ENCODE results near the gene LTB.

The LTB gene, protein sequence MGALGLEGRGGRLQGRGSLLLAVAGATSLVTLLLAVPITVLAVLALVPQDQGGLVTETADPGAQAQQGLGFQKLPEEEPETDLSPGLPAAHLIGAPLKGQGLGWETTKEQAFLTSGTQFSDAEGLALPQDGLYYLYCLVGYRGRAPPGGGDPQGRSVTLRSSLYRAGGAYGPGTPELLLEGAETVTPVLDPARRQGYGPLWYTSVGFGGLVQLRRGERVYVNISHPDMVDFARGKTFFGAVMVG

DNA sequence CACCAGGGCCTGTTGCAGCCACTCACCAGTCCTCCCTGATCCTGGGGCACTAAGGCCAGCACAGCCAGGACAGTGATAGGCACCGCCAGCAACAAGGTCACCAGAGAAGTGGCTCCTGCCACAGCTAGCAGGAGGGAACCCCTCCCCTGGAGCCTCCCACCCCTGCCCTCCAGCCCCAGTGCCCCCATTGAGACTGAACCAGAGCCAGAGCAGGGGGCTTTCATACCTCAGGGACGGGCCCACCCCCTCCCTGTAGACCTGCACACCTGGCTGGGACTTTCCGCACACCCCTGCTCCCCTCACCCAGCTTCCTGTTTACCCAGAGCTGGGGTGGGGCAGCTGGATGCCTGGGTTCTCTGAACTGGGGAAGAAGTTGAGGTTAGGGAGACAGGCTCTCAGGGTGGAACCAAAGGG lies at the start of gene LTB:
TSS of gene LTB (minus strand) at position 195 of the 414 bp plus-strand sequence. CDS start at position 188, 7 bp downstream.
- DNase-seq = no peak

DNA sequence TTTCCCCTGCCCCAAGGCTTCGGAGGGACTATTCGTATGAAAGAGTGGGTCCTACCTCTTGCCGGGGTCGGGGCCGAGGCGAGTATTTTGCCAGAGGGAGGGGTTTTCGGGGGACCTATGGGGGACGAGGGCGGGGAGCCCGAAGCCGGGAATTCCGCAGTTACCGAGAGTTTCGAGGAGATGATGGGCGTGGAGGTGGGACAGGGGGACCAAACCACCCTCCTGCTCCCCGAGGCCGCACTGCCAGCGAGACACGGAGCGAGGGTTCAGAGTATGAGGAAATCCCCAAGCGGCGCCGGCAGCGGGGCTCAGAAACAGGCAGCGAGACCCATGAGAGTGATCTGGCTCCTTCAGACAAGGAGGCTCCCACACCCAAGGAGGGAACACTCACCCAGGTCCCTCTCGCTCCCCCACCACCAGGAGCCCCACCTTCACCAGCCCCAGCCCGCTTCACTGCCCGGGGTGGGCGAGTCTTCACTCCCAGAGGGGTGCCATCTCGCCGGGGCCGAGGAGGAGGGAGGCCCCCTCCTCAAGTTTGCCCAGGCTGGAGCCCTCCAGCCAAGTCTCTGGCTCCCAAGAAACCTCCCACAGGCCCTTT lies 49.6 kb upstream of the LTB start:
- DNase-seq = no peak

DNA sequence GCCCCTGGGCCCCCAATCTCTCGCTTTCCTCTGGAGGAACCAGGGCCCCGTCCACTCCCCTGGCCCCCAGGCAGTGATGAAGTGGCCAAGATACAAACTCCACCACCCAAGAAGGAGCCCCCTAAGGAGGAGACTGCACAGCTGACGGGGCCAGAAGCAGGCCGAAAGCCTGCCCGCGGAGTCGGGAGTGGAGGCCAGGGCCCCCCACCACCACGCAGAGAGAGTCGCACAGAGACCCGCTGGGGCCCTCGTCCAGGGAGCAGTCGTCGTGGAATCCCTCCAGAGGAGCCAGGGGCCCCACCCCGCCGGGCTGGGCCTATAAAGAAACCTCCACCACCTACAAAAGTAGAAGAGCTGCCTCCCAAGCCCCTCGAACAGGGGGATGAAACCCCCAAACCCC lies 49.0 kb upstream of the LTB start:
- DNase-seq = no peak

DNA sequence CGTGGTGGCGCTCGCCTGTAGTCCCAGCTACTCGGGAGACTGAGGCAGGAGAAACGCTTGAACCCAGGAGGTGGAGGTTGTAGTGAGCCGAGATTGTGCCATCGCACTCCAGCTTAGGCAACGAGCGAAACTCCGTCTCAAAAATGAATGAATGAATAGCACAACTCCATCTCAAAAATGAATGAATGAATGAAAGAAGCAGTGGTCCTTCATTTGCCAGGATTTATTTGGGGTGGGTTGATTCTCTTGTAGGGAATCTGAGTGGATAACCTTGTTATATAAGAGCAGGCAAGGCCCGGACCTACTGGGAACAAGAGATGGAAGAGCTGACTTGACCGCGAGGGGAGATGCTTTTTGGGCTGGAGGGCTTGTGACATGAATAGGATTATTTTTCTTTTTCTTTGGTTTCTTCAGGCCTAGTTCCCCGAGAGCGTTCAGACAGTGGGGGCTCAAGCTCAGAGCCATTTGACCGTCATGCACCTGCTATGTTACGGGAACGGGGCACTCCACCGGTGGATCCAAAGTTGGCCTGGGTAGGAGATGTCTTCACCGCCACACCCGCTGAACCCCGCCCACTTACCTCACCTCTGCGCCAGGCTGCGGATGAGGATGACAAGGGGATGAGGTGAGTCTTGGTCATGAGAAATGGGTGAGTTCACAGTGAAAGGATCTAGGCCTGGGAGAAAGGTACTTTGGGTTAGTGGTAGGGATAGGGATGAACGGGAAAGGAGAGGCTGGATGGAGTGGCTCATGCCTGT lies 48.1 kb upstream of the LTB start:
- no peak for DNase-seq

DNA sequence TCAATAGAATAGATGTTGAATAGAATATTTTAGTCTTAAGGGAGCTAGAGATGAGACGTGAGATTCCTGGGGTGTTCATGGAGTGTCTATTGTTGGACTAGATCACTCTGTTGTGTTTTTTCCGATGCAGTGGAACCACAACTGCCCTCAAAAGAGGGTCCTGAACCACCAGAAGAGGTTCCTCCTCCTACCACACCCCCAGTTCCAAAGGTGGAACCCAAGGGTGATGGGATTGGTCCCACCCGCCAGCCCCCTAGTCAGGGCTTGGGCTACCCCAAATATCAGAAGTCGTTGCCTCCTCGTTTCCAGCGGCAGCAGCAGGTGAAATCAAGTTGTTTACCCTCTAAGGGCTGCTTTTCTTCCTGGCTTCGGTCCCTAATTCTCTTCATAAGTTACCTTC lies 46.8 kb upstream of the LTB start:
- no peak for DNase-seq

DNA sequence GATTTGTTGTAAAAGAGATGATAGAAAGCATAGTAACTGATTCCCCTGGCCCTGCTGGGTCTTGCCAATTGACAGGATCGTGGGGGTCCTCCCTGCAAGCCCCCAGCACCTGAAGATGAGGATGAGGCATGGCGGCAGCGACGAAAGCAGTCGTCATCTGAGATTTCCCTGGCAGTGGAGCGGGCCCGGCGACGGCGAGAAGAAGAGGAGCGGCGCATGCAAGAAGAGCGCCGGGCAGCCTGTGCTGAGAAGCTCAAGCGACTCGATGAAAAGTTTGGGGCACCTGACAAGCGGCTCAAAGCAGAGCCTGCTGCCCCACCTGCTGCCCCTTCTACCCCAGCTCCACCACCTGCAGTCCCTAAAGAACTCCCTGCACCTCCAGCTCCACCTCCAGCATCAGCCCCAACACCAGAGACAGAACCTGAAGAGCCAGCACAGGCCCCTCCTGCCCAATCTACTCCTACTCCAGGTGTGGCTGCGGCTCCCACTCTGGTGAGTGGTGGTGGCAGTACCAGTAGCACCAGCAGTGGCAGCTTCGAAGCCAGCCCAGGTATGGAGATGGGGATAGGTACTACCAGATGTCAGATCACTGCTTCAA lies 45.6 kb upstream of the LTB start:
- DNase-seq = no peak

DNA sequence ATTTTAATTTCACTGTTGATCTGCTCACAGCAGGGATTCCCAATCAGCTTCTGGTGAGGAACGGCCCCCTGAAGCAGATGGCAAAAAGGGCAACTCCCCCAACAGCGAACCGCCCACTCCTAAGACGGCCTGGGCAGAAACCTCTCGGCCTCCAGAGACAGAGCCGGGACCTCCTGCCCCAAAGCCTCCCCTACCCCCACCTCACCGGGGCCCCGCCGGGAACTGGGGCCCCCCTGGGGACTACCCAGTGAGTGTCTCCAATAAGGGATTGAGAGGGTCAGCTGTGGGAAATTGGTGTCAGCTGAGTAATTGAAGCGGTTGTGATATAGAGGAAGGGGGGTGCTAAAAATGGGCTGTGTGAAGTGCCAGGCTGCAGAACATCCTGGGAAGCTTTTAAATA lies 44.7 kb upstream of the LTB start:
- no peak for DNase-seq

DNA sequence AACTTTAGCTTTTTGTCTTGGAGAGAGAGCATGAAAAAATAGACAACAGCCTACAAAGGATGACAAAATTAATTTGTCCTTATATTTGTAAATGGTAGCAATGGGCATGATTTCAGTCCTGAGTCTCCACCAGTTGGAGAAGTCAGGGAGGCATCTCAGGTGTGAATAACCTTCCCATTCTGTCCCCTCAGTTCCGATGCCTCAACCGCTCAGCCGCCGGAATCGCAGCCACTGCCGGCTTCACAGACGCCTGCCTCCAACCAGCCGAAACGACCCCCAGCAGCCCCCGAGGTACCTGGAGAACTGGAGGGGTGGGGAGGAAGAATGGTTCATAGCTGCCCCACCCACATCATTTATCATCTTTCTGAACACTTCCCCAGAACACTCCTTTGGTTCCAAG lies 41.8 kb upstream of the LTB start:
- no peak for DNase-seq

DNA sequence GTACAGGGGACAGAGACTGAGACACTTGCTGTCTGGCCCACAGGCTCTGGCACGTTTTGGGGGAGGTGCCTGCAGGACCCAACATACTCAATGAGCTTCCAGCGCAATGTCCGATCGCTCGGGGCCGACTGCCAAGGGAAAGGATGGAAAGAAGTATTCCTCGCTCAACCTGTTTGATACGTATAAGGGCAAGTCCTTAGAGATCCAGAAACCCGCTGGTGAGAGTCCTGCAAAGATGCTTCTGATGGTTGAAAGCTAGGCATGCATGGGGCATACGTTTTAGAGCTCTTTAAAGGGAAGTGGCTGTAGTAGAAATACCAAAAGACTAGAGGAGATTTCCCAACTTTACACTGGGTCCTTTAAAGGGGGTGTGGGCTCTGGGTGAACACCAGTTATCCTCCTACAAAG lies 40.5 kb upstream of the LTB start:
- no peak for DNase-seq

DNA sequence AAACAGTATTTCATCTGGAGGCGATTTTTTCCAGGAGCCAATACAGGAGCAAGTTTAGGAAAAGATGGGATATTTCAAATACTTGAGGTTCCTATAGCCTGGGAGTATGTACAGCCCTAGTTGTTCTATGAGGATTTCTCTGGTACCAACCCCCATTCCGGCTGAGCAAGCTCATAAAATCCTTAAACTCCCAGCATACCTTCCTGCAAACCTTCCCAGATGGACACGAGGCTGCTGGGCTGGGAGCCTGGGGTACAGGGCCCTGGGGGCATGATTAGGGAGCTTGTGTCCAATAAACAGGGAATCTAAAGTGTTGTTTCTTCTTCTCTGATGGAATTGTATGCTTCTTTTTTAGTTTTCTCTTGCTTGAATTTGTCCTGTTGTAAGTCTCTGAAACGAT lies 39.8 kb upstream of the LTB start:
- no peak for DNase-seq

DNA sequence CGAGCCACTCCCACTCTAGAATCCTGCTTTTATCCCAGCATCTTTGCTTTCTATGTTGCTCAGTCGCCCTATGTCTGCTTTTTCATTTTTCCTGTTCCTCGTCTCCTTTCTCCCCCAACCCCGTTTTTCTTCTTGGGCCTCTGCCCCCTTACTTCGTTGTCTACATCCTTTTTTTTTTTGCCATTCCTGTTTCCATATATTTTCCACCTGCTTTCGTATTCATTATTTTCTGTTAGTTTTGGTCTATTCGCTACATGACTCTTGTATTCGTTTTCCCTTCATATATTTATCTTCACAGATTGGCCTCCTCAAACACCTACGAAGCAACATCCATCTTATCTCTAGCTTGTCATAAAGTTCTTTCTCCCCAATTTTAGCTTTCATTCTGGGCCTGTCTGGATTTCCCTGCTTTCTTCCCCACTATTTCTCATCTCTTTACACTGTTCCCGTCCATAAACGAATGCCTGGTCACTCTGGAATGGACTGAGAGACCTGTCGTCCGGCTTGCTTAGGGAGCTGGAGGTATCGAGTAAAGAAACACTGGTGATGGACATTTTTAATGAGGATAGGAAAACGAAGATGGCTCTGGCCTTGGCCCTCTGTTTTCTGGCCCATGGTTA lies 39.2 kb upstream of the LTB start:
- DNase-seq = peak in 3 of 51 donors; percentile 9 to 52 (median 10)

DNA sequence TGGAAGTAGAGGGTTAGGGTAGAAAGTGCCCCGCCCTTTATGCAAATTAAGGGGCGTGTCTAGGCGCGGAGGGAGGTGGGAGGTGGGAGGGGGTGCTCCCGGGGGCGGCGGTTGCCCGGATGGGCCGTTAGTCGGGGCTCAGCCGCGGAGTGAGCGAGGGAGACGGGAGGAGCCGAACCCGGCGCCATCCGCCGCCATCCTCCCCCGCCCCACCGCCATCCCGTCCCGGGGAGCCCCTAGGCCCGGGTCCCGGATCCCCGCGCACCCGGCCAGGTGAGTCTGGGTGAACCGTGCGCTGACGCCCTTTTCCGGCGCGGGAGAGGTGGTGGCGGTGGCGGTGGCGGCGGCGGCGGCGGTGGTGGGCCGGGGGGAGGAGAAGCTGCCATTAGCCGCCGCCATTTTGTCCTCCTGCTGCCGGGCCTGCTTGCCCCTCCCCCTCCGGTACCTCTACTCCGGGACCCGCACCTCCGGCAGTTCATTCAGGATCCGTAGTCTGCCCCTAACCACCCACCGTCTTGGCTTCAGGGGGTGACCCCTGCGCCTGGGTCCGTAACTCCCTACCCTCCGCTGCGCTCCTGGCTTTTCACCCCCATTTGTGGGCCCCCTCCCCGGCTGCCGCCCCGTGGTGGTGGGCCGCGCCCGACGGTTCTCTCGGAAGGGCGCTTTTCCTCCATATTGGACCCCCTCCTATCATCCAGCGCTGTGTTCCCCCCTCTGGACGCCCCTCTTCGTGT lies 38.5 kb upstream of the LTB start, which contains the start of gene PRRC2A:
TSS of gene PRRC2A (plus strand) at position 130 of the 734 bp plus-strand sequence. CDS start 2,075 bp downstream, outside the sequence.
- peak in 36 of 51 donors; percentile 48 to 100 (median 84) for DNase-seq

DNA sequence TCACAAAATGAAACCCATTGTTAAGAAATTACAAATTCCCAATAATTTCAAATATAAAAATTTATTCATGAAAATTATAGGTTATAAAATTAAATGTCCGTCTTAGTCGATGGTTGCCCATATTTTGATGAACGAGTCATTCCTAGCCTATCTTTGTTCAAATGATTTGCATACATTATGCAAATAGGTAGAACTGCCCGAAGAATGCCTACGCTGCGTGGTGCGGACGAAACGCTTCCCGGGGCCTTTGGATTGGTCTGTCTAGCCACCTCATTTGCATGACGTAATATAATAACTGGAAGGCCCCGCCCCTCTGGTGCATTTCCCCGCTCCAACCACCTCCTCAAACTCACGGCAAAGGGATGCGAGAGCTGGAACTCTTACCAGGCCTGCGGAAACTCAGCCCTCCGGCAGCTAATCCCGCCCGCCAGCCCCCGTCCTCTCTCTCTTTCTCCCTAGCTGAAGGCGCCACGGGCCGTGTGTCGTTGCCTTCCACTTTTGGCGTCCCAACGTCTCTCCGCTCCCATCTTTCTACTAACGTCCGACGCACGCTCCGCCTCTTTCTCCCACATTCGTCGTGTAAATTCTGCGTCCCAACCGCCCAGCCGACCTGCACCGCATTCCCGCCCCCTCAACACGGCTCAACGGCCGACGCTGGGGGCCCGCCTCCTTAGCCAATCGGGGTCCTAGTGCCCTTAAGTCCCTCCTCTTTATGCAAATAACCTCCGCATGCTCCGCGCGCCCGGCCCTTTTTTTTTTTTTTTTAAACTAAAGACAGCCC lies 37.8 kb upstream of the LTB start:
- peak in 50 of 51 donors; percentile 77 to 100 (median 97) for DNase-seq

DNA sequence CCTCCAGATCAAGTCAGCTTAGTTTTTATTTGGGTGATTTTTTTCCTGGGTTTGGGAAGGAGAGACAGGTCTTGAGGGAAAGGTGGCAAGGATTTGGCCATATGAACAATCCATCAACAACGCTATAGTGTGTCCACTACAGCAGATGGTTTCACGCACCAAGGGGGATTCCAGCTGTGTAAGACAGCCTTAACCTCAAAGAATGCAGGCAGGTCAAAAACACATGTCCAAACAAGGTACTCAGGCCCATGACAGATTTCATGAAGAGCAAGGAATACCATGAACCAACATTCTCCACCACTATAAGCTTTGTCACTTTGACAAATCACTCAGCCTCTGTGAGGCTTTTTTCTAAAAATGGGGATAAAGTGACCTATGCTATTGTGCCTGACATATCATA lies 34.8 kb upstream of the LTB start:
- DNase-seq = no peak

DNA sequence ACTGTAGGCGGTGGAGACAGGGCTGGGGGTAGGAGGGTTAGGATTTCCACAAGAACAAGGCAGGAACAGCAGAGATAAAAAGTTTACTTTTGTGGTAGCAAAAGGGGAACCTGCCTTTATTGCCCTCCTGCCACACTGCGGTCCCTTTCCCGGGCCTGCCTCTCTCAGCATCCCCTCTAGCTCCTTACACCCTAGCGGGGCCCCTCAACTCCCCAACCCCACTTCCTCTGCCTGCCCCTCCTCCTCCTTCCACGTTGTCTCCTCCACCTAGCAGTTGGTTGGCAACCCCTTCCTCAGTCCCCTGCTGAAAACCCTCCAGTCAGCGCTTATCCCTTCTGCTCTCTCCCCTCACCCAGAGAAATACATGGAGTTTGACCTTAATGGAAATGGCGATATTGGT lies 33.5 kb upstream of the LTB start:
- peak in 1 of 51 donors; percentile 10 for DNase-seq

DNA sequence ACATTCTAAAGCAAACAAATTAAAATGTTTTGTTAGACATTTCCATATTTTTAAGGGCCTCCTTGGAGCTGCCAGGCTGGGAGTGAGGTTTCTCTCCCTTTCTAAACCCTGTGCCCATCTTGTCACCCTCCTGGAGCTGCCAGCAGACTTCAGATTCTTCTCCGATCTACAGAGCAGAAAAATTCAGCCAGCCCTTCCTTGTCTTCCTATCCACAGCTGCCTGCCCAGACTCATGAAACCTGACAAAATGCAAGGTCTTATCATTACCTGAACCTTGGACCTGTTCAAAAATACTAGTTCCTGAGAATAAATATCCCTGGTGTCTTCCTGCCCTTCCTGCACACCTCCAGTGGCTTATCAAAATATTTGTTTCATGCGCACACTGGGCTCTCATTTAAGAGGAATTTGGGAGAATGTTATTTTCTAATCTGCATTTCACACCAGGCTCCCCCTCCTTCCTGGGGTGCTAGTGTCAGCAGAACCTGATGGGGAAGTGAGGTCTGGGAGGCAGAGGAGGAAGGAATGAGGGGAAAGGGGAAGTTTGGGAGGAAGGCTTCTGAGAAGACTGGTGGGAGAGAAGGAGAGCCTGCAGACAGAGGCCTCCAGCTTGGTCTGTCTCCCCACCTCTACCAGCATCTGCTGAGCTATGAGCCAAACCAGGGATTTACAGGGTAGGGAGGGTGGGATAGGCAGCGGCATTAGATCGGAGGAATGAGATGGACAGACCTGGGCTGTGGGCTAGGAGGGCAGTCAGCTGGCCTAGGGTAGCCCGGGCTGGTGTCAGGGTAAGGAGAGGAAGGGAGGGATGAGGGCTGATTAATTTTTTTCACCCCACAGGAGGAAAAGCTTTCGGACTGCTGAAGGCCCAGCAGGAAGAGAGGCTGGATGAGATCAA lies 32.7 kb upstream of the LTB start, which contains the start of gene AIF1:
TSS of gene AIF1 (plus strand) at position 551 of the 895 bp plus-strand sequence. CDS start at position 647, 96 bp downstream.
- peak in 1 of 51 donors; percentile 25 for DNase-seq

DNA sequence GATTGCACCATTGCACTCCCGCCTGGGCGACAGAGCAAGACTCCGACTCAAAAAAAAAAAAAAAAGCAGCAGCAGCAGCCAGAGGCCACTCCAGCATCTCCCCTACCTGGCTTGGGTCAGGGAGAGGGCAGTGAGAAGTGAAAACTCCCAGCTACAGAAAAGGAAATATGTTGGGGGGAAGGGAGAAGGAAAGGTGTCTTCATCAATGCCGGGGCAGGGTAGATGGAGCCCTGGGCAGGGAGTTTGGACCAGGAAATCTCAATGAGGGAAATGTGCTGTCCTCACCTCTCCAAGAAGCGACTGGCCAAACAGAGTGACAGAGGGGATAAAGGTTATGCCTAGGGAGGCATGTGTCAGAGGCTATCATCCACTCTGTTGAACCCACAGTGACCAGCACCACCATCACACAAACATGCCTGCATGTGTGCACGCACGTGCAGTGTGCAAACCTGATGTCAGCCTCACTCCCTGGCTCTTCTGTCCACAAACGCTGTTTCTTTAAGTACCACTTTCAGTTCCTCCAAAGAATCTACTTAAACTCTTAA lies 31.9 kb upstream of the LTB start:
- peak in 3 of 51 donors; percentile 7 to 18 (median 7) for DNase-seq

DNA sequence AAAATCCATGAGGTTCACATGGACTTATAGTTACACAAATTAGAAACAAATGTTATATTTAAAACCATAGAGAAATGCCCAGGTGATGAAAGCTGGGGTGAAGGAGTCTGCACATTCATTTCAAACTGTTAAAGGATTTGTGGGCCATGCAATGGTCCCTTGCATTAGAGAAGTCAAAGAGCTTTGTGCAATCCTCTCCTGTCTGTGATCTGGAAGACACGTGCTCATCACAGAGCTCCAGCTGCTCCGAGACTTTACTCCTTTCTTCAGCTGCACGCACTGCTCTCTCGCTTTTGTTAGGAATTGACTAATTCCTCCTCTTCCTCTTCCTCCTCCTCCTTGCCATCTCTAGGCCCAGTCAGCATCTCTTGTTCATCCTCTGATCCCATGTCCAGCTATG lies 28.7 kb upstream of the LTB start:
- no peak for DNase-seq

Data from hypothalamus (tissue), 51 donors.